Measurements from ENCODE around the gene DNMT3B.
"Not testable (repeated sequence)": the region's sequence is repeated elsewhere in the genome, so short reads cannot be mapped to it uniquely, and the experiment has no call there.

Gene DNMT3B

GRCh38 chr20:32761831-32762753 is at the start of gene DNMT3B:
Gene DNMT3B, plus strand, starts transcription at chr20:32762385. Its CDS starts 17,939 bp downstream, at chr20:32780324.
- Histone ChIP-seq H3K27me3 (ENCODE audit: control insufficient read depth, low read length) (peaks cover 12% of the 10 kb centered on the region), H3F3A (ENCODE audit: control insufficient read depth, insufficient read depth) (peaks cover 9% of the 10 kb centered on the region; the same call in 1 of the 2 replicates), H3K4me3 (ENCODE audit: low read length) (peak within 1 kb of the TSS; percentile 74), H3K4me1 (ENCODE audit: control insufficient read depth, low read length) (peaks cover 34% of the 10 kb centered on the region), H3K4me2 (ENCODE audit: low read length) (peak within 1 kb of the TSS; percentile 94), H3K79me2 (ENCODE audit: control insufficient read depth, low read length) (0 out of 2 replicates have a peak, but pooled peaks cover 2% of the 10 kb centered on the region), H4K20me1 (ENCODE audit: control insufficient read depth, insufficient read depth, low read depth, low read length) (0 out of 2 replicates have a peak, but pooled peaks cover 4% of the 10 kb centered on the region), H3K36me3 (ENCODE audit: control insufficient read depth, low read length) (no peaks in the 10 kb centered on the region), H3K27ac (ENCODE audit: low read depth, low read length) (peak within 1 kb of the TSS; percentile 34), H3K9me3 (ENCODE audit: control insufficient read depth, insufficient read depth, low read length) (no peaks in the 10 kb centered on the region), H3K9me2 (replicated peaks; ENCODE audit: control insufficient read depth, low read length) (no peaks in the 10 kb centered on the region)
- TF ChIP-seq EZH2phosphoT487 (IDR thresholded peaks at IDR 0.05; ENCODE audit: borderline replicate concordance, low read length) = no peak
- TF ChIP-seq, protein P1, sequence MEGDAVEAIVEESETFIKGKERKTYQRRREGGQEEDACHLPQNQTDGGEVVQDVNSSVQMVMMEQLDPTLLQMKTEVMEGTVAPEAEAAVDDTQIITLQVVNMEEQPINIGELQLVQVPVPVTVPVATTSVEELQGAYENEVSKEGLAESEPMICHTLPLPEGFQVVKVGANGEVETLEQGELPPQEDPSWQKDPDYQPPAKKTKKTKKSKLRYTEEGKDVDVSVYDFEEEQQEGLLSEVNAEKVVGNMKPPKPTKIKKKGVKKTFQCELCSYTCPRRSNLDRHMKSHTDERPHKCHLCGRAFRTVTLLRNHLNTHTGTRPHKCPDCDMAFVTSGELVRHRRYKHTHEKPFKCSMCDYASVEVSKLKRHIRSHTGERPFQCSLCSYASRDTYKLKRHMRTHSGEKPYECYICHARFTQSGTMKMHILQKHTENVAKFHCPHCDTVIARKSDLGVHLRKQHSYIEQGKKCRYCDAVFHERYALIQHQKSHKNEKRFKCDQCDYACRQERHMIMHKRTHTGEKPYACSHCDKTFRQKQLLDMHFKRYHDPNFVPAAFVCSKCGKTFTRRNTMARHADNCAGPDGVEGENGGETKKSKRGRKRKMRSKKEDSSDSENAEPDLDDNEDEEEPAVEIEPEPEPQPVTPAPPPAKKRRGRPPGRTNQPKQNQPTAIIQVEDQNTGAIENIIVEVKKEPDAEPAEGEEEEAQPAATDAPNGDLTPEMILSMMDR (IDR thresholded peaks at IDR 0.05; ENCODE audit: low read depth, low read length, poor library complexity, severe bottlenecking) = no peak

DNA sequence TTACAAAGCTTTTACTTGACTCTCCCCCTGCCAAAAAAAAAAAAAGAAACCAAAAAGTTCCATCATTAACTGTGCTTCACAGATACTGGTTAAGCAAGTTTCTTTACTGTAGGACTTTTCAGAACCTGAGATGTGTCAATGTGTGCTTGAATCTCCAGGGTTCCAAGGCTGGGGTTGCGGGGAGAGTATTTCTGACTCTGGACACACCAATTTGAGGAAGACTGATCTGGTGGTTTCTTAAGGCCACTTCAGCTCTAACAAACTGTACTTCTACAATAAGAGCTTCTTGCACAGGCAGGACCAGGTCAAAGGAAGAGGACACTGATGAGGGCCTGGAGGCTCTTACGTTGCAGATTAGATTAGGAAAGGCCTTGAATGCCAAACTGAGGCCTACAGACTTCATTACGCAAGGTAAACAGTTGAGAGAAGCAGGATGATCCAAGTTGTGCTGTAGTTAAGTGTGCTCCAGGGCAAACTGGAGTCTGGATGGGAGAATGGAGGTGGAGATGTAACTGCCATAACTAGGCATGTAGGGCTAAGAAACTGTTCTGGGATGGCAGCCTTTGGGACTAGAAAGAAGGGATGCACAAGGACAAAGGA is 43.3 kb upstream of the DNMT3B start:
- Histone ChIP-seq H3K4me2 (ENCODE audit: low read length) (no peak overlapping the region), H3K27ac (ENCODE audit: low read depth, low read length) (no peak overlapping the region), H3K79me2 (ENCODE audit: control insufficient read depth, low read length) (no peaks in the 10 kb centered on the region), H3K9me2 (replicated peaks; ENCODE audit: control insufficient read depth, low read length) (no peaks in the 10 kb centered on the region), H4K20me1 (ENCODE audit: control insufficient read depth, insufficient read depth, low read depth, low read length) (no peaks in the 10 kb centered on the region), H3F3A (ENCODE audit: control insufficient read depth, insufficient read depth) (no peaks in the 10 kb centered on the region), H3K4me1 (ENCODE audit: control insufficient read depth, low read length) (no peaks in the 10 kb centered on the region), H3K27me3 (ENCODE audit: control insufficient read depth, low read length) (no peaks in the 10 kb centered on the region), H3K4me3 (ENCODE audit: low read length) (no peak overlapping the region), H3K36me3 (ENCODE audit: control insufficient read depth, low read length) (0 out of 2 replicates have a peak, but pooled peaks cover 4% of the 10 kb centered on the region), H3K9me3 (ENCODE audit: control insufficient read depth, insufficient read depth, low read length) (no peaks in the 10 kb centered on the region)
- TF ChIP-seq, protein P1 (IDR thresholded peaks at IDR 0.05; ENCODE audit: low read depth, low read length, poor library complexity, severe bottlenecking) = no peak
- no peak for TF ChIP-seq EZH2phosphoT487 (IDR thresholded peaks at IDR 0.05; ENCODE audit: borderline replicate concordance, low read length)

DNA sequence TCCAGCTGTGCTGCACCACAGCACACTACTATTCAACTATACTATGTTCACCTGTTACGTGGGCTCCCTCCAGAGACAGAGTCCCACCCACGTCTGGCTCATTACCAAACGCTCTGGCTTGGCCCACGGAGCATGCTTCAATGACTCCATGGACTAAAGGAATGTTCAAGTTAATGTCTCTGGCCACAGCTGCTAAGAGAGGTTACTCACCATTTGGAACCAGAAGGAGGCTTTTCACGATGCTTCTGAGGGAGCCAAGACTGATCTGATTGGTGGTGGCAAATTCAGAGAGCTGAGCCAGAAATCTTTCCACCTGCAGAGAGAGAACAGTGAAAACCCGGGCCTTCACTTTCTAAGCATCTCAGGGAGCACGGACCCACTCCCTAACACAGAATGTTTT is 34.5 kb upstream of the DNMT3B start:
- Histone ChIP-seq H3K36me3 (ENCODE audit: control insufficient read depth, low read length) (peaks cover 10% of the 10 kb centered on the region), H3K27me3 (ENCODE audit: control insufficient read depth, low read length) (no peaks in the 10 kb centered on the region), H4K20me1 (ENCODE audit: control insufficient read depth, insufficient read depth, low read depth, low read length) (no peaks in the 10 kb centered on the region), H3K9me3 (ENCODE audit: control insufficient read depth, insufficient read depth, low read length) (no peaks in the 10 kb centered on the region), H3K4me1 (ENCODE audit: control insufficient read depth, low read length) (peaks cover 4% of the 10 kb centered on the region; the same call in 1 of the 2 replicates), H3K4me2 (ENCODE audit: low read length) (no peak overlapping the region), H3K9me2 (replicated peaks; ENCODE audit: control insufficient read depth, low read length) (no peaks in the 10 kb centered on the region), H3K4me3 (ENCODE audit: low read length) (no peak overlapping the region), H3F3A (ENCODE audit: control insufficient read depth, insufficient read depth) (no peaks in the 10 kb centered on the region), H3K27ac (ENCODE audit: low read depth, low read length) (no peak overlapping the region), H3K79me2 (ENCODE audit: control insufficient read depth, low read length) (no peaks in the 10 kb centered on the region)
- no peak for TF ChIP-seq EZH2phosphoT487 (IDR thresholded peaks at IDR 0.05; ENCODE audit: borderline replicate concordance, low read length)
- TF ChIP-seq, protein P1 (IDR thresholded peaks at IDR 0.05; ENCODE audit: low read depth, low read length, poor library complexity, severe bottlenecking) = no peak

DNA sequence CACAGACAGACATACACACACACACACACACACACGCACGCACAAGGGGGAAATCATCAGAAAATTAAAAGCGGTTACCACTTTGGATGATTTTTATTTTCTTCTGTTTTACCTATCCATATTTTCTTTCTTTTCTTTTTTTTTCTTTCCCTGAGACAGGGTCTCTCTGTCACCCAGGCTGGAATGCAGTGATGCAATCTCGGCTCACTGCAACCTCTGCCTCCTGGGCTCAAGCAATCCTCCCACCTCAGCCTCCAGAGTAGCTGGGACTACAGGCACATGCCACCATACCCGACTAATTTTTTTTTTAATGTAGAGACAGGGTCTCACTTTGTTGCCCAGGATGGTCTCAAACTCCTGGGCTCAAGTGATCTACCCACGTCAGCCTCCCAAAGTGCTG is 33.8 kb upstream of the DNMT3B start:
- H3K79me2 ChIP-seq (ENCODE audit: control insufficient read depth, low read length); H3K27ac ChIP-seq (ENCODE audit: low read depth, low read length); H3F3A ChIP-seq (ENCODE audit: control insufficient read depth, insufficient read depth); H3K9me2 ChIP-seq (replicated peaks; ENCODE audit: control insufficient read depth, low read length); H4K20me1 ChIP-seq (ENCODE audit: control insufficient read depth, insufficient read depth, low read depth, low read length); H3K4me3 ChIP-seq (ENCODE audit: low read length); H3K27me3 ChIP-seq (ENCODE audit: control insufficient read depth, low read length); H3K9me3 ChIP-seq (ENCODE audit: control insufficient read depth, insufficient read depth, low read length); H3K4me2 ChIP-seq (ENCODE audit: low read length); H3K36me3 ChIP-seq (ENCODE audit: control insufficient read depth, low read length); H3K4me1 ChIP-seq (ENCODE audit: control insufficient read depth, low read length): not testable (repeated sequence)

GRCh38 chr20:32729334-32729733 is 32.9 kb upstream of the DNMT3B start:
- not testable (repeated sequence) for H3F3A ChIP-seq (ENCODE audit: control insufficient read depth, insufficient read depth); H3K4me1 ChIP-seq (ENCODE audit: control insufficient read depth, low read length); H3K36me3 ChIP-seq (ENCODE audit: control insufficient read depth, low read length); H3K27ac ChIP-seq (ENCODE audit: low read depth, low read length); H3K9me3 ChIP-seq (ENCODE audit: control insufficient read depth, insufficient read depth, low read length); H3K4me3 ChIP-seq (ENCODE audit: low read length); H3K27me3 ChIP-seq (ENCODE audit: control insufficient read depth, low read length); H4K20me1 ChIP-seq (ENCODE audit: control insufficient read depth, insufficient read depth, low read depth, low read length); H3K9me2 ChIP-seq (replicated peaks; ENCODE audit: control insufficient read depth, low read length); H3K79me2 ChIP-seq (ENCODE audit: control insufficient read depth, low read length); H3K4me2 ChIP-seq (ENCODE audit: low read length)
